ENCODE measurements around the gene SOX14. TPM values are rescaled to one million over a fixed set of nuclear protein-coding genes. Genes with fewer than 3 reads are reported as not detected.

The SOX14 gene
- total and polyA plus RNA-seq, 2 of the 4 experiments (the other 2 are of a cell fraction) = not detected

DNA sequence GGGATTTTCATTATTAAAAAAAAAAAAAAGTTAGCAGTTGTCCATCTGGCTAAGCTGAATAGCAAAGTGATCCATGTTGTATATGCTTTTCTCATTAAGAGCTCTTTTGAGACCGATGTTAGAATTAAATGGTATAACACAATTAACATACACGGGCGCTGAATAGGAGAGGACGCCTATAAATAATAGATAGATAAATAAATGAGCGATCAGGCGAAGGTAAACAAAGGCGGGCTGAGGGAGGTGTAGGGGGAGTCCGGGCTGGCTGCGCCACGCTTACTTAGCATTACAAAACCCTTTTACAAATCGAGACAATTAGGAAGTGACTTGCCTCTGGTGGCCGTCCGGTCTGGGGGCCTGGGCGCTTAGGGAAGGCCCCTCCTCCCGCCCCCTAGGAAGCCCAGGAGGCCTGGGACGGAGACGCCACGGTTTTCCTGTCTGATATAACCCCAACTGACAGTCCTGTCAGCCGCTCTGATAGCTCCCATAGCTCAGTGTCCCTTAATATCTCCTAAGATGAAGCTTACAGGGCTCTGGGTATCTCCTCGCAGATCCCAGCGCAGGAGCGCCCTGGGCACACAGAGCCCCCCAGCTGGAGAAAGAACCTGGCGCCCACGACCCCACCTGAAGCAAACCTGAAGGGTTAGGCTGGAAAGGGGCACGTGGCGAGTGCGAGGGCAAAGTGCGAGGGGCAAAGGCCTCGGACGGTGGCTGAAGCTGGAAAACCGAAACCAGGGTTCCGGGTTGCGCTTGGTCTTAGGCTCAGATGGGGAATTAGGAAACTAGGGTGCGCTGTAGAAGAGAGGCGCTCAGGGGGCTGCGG, 3.6 kb downstream of the SOX14 start:
- no peaks in the 10 kb centered on the region for H3K9me1 ChIP-seq (ENCODE audit: insufficient read depth, low read length)
- H3K18ac ChIP-seq (ENCODE audit: low read depth, low read length) = no peak overlapping the region
- H3K14ac ChIP-seq (replicated peaks; ENCODE audit: low read depth, low read length) = no peak overlapping the region
- H3K4me3 ChIP-seq (ENCODE audit: insufficient read depth, low read depth, low read length) = peak overlapping the region; percentile 12; the same call in 1 of the 2 replicates
- CTCF ChIA-PET = no interaction called here
- peak overlapping the region; percentile 59; the same call in 1 of the 2 replicates for H3K4me2 ChIP-seq (ENCODE audit: low read depth, low read length)
- no peak overlapping the region for H3K23ac ChIP-seq (ENCODE audit: low read depth, low read length)
- no peaks in the 10 kb centered on the region for H3K36me3 ChIP-seq (ENCODE audit: control insufficient read depth, insufficient read depth, low read length)
- H2BK15ac ChIP-seq (ENCODE audit: low read depth, low read length) = no peak overlapping the region
- intact Hi-C loops (cut with micrococcal nuclease) = no loop called here
- H2AK9ac ChIP-seq (replicated peaks; ENCODE audit: low read depth, low read length, poor library complexity) = no peak overlapping the region
- H3K56ac ChIP-seq (ENCODE audit: extremely low read depth, insufficient read depth, low read length) = no peak overlapping the region
- peaks cover 85% of the 10 kb centered on the region for H3K27me3 ChIP-seq (ENCODE audit: control insufficient read depth, insufficient read depth, low read length)
- H3K79me1 ChIP-seq (ENCODE audit: low read depth in 1 of 2, low read length in 2 of 2) = no peaks in the 10 kb centered on the region
- no TSS peak for BruUV-seq (replicated peaks)
- H2BK5ac ChIP-seq (ENCODE audit: low read depth, low read length, poor library complexity, severe bottlenecking) = no peak overlapping the region
- H2BK120ac ChIP-seq (ENCODE audit: low read depth, low read length) = no peak overlapping the region
- H3K9me3 ChIP-seq (ENCODE audit: control insufficient read depth, insufficient read depth, low read length) = peaks cover 2% of the 10 kb centered on the region; the same call in 1 of the 2 replicates
- dilution Hi-C loops (cut with HindIII; ENCODE audit: low sequenced_read_pairs, unreplicated experiment) = no loop called here
- TF ChIP-seq, protein P1, sequence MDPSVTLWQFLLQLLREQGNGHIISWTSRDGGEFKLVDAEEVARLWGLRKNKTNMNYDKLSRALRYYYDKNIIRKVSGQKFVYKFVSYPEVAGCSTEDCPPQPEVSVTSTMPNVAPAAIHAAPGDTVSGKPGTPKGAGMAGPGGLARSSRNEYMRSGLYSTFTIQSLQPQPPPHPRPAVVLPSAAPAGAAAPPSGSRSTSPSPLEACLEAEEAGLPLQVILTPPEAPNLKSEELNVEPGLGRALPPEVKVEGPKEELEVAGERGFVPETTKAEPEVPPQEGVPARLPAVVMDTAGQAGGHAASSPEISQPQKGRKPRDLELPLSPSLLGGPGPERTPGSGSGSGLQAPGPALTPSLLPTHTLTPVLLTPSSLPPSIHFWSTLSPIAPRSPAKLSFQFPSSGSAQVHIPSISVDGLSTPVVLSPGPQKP (IDR thresholded peaks at IDR 0.05; ENCODE audit: borderline replicate concordance, low read depth, low read length) = no peak
- no peak for TF ChIP-seq NFE2L2 (IDR thresholded peaks at IDR 0.05; ENCODE audit: low read depth, low read length)
- no peak for TF ChIP-seq CHD1 (IDR thresholded peaks at IDR 0.05; ENCODE audit: low read depth, low read length)
- TF ChIP-seq RFX5 (IDR thresholded peaks at IDR 0.05; ENCODE audit: low read depth, low read length) = no peak
- TF ChIP-seq, protein P2, sequence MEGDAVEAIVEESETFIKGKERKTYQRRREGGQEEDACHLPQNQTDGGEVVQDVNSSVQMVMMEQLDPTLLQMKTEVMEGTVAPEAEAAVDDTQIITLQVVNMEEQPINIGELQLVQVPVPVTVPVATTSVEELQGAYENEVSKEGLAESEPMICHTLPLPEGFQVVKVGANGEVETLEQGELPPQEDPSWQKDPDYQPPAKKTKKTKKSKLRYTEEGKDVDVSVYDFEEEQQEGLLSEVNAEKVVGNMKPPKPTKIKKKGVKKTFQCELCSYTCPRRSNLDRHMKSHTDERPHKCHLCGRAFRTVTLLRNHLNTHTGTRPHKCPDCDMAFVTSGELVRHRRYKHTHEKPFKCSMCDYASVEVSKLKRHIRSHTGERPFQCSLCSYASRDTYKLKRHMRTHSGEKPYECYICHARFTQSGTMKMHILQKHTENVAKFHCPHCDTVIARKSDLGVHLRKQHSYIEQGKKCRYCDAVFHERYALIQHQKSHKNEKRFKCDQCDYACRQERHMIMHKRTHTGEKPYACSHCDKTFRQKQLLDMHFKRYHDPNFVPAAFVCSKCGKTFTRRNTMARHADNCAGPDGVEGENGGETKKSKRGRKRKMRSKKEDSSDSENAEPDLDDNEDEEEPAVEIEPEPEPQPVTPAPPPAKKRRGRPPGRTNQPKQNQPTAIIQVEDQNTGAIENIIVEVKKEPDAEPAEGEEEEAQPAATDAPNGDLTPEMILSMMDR (conservative IDR thresholded peaks at IDR 0.05; ENCODE audit: low read depth, low read length) = no peak
- no peak for TF ChIP-seq POLR2A (IDR thresholded peaks at IDR 0.05; ENCODE audit: low read depth, low read length)
- no peak for TF ChIP-seq RAD21 (IDR thresholded peaks at IDR 0.05; ENCODE audit: low read length)
- TF ChIP-seq MAZ (IDR thresholded peaks at IDR 0.05; ENCODE audit: borderline replicate concordance, low read depth, low read length) = no peak
- TF ChIP-seq MXI1 (IDR thresholded peaks at IDR 0.05; ENCODE audit: borderline replicate concordance, low read depth, low read length) = no peak
- TF ChIP-seq, protein P3, sequence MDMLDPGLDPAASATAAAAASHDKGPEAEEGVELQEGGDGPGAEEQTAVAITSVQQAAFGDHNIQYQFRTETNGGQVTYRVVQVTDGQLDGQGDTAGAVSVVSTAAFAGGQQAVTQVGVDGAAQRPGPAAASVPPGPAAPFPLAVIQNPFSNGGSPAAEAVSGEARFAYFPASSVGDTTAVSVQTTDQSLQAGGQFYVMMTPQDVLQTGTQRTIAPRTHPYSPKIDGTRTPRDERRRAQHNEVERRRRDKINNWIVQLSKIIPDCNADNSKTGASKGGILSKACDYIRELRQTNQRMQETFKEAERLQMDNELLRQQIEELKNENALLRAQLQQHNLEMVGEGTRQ (IDR thresholded peaks at IDR 0.05; ENCODE audit: low read depth, low read length) = no peak
- no peak for TF ChIP-seq MAFK (IDR thresholded peaks at IDR 0.05; ENCODE audit: low read depth, low read length)
- TF ChIP-seq CEBPB (IDR thresholded peaks at IDR 0.05; ENCODE audit: low read depth, low read length) = no peak
- no peak for TF ChIP-seq BHLHE40 (IDR thresholded peaks at IDR 0.05; ENCODE audit: low read depth, low read length)
- no peak for TF ChIP-seq SMC3 (IDR thresholded peaks at IDR 0.05; ENCODE audit: low read depth, low read length)
- H3K9ac ChIP-seq (ENCODE audit: low read depth, low read length) = no peak overlapping the region
- H4K91ac ChIP-seq (ENCODE audit: insufficient read depth, low read depth, low read length) = no peak overlapping the region
- ATAC-seq (ENCODE audit: low read depth) (no peak), DNase-seq (no peak)
- no peak overlapping the region for H4K8ac ChIP-seq (ENCODE audit: low read depth in 2 of 2, low read length in 2 of 2)
- POLR2A ChIA-PET (ENCODE audit: unreplicated experiment) = no interaction called here
- no peaks in the 10 kb centered on the region for H4K20me1 ChIP-seq (ENCODE audit: insufficient read depth, low read length)
- no peak overlapping the region for H3K27ac ChIP-seq (ENCODE audit: insufficient read depth, low read length)
- H4K5ac ChIP-seq (ENCODE audit: low read depth, low read length) = no peak overlapping the region
- H3K4me1 ChIP-seq (ENCODE audit: control insufficient read depth, insufficient read depth, low read length) = no peaks in the 10 kb centered on the region
- no peak overlapping the region for H2AK5ac ChIP-seq (ENCODE audit: low read depth, low read length)
- H2BK20ac ChIP-seq (ENCODE audit: low read depth, low read length) = no peak overlapping the region
- WGBS, 2 experiments (ENCODE audit: extremely low coverage in 2 of 2, insufficient read length in 1 of 2) = 0% methylated on average over 7 of the region's 36 CpGs; no CpG with 5 or more reads in 1 of the 2 experiments
- in situ Hi-C loops (cut with MboI; ENCODE audit: low sequenced_read_pairs) = no loop called here
- H3K4ac ChIP-seq (ENCODE audit: low read depth, low read length) = no peak overlapping the region
- peak overlapping the region; percentile 64 for H2AFZ ChIP-seq (replicated peaks; ENCODE audit: low read length, poor library complexity)

All from IMR-90 (cell line).